Panc1 (cell line): ENCODE results near the gene IZUMO1. TPM values are rescaled to one million over a fixed set of nuclear protein-coding genes. Genes with fewer than 3 reads are reported as not detected.
"Not testable (repeated sequence)": the region's sequence is repeated elsewhere in the genome, so short reads cannot be mapped to it uniquely, and the experiment has no call there.

Experiments
- ATAC-seq: fragments of 200-7000 bp; cut with Tn5 transposase; 2 replicates; pipeline ENCODE4 v1.9.1; 2020; ENCODE audit warnings: mild to moderate bottlenecking, moderate library complexity
- BruUV-seq: library from RNA; stranded (reverse); fragments of 400-500 nt; replicated peaks from 2 replicates; lab custom pipeline; 2021; lab: Mats Ljungman, UMichigan
- CTCF ChIA-PET: fragments of 300-600 bp; sonication (Branson Sonifier 250); formaldehyde crosslinking; loops from one replicate; lab custom pipeline; 2022; ENCODE audit warnings: antibody characterized with exemption; lab: Charles Lee
- POLR2A ChIA-PET: fragments of 300-600 bp; sonication (Branson Sonifier 250); formaldehyde crosslinking; loops from one replicate; lab custom pipeline; 2022; ENCODE audit warnings: antibody characterized with exemption; lab: Charles Lee
- DNase-seq: peaks from one replicate; pipeline ENCODE4 v3.0.0-alpha.2; 2010; ENCODE audit warnings: low read depth, low spot score
- H3K27ac ChIP-seq: 2 replicates; pipeline ENCODE4 v1.5.1; 2011; ENCODE audit warnings: mild to moderate bottlenecking, low read length, inconsistent platforms
- H3K27me3 ChIP-seq: fragments of 200-500 bp; sonication (Bioruptor generic); 2 replicates; pipeline ENCODE4 v1.6.0; 2014; ENCODE audit warnings: low read length, inconsistent platforms; ENCODE audit not compliant: control insufficient read depth, insufficient read depth
- H3K36me3 ChIP-seq: fragments of 200-500 bp; sonication (Bioruptor generic); 2 replicates; pipeline ENCODE4 v1.5.1; 2014; ENCODE audit warnings: inconsistent platforms, mild to moderate bottlenecking, low read length, moderate library complexity; ENCODE audit not compliant: control insufficient read depth, insufficient read depth
- H3K4me1 ChIP-seq: 2 replicates; pipeline ENCODE4 v1.5.1; 2011; ENCODE audit warnings: inconsistent platforms, mild to moderate bottlenecking, low read length, moderate library complexity; ENCODE audit not compliant: control insufficient read depth, insufficient read depth
- H3K4me3 ChIP-seq, 2 experiments: 2 replicates each; pipeline ENCODE4 v1.5.1; 2011 to 2012; ENCODE audit warnings: low read depth in 2 of 2, low read length in 2 of 2, mild to moderate bottlenecking in 2 of 2, inconsistent platforms in 1 of 2, moderate library complexity in 1 of 2
- H3K9me3 ChIP-seq: fragments of 200-500 bp; sonication (Bioruptor generic); 2 replicates; pipeline ENCODE4 v1.5.1; 2014; ENCODE audit warnings: low read depth, mild to moderate bottlenecking, inconsistent platforms, low read length, moderate library complexity; ENCODE audit not compliant: control insufficient read depth, insufficient read depth
- POLR2AphosphoS5 ChIP-seq: IDR thresholded peaks from 2 replicates; pipeline ENCODE4 v1.6.1; 2012; ENCODE audit warnings: mild to moderate bottlenecking, low read depth, low read length, moderate library complexity
- SIN3A ChIP-seq: IDR thresholded peaks from 2 replicates; pipeline ENCODE4 v1.6.1; 2012; ENCODE audit warnings: low read depth, mild to moderate bottlenecking, low read length, moderate library complexity, borderline replicate concordance; ENCODE audit not compliant: insufficient read depth
- TCF7L2 ChIP-seq: IDR thresholded peaks from 2 replicates; pipeline ENCODE4 v1.6.1; 2011; ENCODE audit warnings: mild to moderate bottlenecking, low read depth, low read length, inconsistent platforms
- in situ Hi-C: cut with HindIII; loops from 2 replicates; pipeline ENCODE4 v1.10.0; 2016; ENCODE audit warnings: low sequenced_read_pairs, low pct_unique_long_range_greater_than_20kb
- intact Hi-C: fragments of 100-400 bp; cut with micrococcal nuclease; formaldehyde crosslinking; loops from one replicate; pipeline ENCODE4 v1.10.0; 2022; ENCODE audit not compliant: unreplicated experiment
- total RNA-seq: library from RNA; stranded (reverse); gene quantifications from one replicate; pipeline ENCODE4 v1.2.1, GENCODE V29; 2021; ENCODE audit not compliant: unreplicated experiment
- TF ChIP-seq, protein P1 (sequence below), 2 experiments: IDR thresholded peaks; 2 replicates each; pipeline ENCODE4 v1.6.1; 2011 to 2012; ENCODE audit warnings: low read depth in 2 of 2, control low read depth in 1 of 2, low read length in 1 of 2, mild to moderate bottlenecking in 1 of 2, moderate library complexity in 1 of 2; ENCODE audit not compliant: insufficient read depth in 1 of 2
- TF ChIP-seq, protein P2 (sequence below): fragments of 450-650 bp; IDR thresholded peaks from 2 replicates; pipeline ENCODE4 v1.5.1; 2017; ENCODE audit warnings: mild to moderate bottlenecking

The IZUMO1 gene
- total RNA-seq, 1 experiment from 2014 or later, result not detected

DNA sequence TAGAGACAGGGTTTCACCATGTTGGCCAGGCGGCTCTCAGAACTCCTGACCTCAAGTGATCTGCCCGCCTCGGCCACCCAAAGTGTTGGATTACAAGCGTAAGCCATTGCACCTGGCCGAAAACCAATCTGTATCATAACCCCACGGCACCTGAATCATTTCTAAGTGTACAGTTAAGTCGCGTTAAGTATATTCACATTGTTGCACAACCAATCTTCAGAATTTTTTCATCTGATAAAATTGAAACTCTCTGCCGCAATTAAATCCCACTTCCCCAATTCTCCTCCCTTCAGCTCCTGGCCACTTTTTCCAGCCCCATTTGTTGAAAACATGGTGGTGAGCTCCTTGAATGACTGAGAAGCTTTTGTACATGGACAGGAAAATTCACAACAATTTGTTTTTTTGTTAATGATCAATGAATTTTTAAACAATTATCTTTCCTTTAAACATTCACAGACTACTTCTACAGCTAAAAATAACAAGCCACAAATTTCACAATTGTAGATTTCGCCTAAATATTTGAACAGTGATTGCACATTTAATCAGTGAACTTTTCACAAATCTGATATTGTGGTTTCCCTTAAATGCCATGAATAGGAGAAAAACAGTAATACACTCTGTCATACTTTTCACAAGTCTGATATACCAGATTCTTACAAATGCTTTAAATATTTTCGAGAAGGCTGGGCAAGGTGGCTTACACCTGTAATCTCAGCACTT is 22.4 kb upstream of the IZUMO1 start:
- POLR2A ChIA-PET, result no interaction called here
- no peaks in the 10 kb centered on the region for H3K27me3 ChIP-seq
- no peaks in the 10 kb centered on the region for H3K4me1 ChIP-seq
- H3K27ac ChIP-seq, result no peak overlapping the region
- intact Hi-C loops, result no loop called here
- TF ChIP-seq POLR2AphosphoS5 (no peak), TCF7L2 (no peak), SIN3A (no peak)
- TF ChIP-seq, protein P1, sequence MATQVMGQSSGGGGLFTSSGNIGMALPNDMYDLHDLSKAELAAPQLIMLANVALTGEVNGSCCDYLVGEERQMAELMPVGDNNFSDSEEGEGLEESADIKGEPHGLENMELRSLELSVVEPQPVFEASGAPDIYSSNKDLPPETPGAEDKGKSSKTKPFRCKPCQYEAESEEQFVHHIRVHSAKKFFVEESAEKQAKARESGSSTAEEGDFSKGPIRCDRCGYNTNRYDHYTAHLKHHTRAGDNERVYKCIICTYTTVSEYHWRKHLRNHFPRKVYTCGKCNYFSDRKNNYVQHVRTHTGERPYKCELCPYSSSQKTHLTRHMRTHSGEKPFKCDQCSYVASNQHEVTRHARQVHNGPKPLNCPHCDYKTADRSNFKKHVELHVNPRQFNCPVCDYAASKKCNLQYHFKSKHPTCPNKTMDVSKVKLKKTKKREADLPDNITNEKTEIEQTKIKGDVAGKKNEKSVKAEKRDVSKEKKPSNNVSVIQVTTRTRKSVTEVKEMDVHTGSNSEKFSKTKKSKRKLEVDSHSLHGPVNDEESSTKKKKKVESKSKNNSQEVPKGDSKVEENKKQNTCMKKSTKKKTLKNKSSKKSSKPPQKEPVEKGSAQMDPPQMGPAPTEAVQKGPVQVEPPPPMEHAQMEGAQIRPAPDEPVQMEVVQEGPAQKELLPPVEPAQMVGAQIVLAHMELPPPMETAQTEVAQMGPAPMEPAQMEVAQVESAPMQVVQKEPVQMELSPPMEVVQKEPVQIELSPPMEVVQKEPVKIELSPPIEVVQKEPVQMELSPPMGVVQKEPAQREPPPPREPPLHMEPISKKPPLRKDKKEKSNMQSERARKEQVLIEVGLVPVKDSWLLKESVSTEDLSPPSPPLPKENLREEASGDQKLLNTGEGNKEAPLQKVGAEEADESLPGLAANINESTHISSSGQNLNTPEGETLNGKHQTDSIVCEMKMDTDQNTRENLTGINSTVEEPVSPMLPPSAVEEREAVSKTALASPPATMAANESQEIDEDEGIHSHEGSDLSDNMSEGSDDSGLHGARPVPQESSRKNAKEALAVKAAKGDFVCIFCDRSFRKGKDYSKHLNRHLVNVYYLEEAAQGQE (IDR thresholded peaks at IDR 0.05; ENCODE audit: insufficient read depth in 1 of 2, low read depth in 2 of 2, low read length in 1 of 2), result no peak
- TF ChIP-seq, protein P2, sequence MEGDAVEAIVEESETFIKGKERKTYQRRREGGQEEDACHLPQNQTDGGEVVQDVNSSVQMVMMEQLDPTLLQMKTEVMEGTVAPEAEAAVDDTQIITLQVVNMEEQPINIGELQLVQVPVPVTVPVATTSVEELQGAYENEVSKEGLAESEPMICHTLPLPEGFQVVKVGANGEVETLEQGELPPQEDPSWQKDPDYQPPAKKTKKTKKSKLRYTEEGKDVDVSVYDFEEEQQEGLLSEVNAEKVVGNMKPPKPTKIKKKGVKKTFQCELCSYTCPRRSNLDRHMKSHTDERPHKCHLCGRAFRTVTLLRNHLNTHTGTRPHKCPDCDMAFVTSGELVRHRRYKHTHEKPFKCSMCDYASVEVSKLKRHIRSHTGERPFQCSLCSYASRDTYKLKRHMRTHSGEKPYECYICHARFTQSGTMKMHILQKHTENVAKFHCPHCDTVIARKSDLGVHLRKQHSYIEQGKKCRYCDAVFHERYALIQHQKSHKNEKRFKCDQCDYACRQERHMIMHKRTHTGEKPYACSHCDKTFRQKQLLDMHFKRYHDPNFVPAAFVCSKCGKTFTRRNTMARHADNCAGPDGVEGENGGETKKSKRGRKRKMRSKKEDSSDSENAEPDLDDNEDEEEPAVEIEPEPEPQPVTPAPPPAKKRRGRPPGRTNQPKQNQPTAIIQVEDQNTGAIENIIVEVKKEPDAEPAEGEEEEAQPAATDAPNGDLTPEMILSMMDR, result no peak
- no peak overlapping the region for H3K4me3 ChIP-seq
- ATAC-seq (no peak), DNase-seq (no peak)
- no peaks in the 10 kb centered on the region for H3K36me3 ChIP-seq
- H3K9me3 ChIP-seq, result no peaks in the 10 kb centered on the region
- no TSS peak for BruUV-seq
- in situ Hi-C loops, result no loop called here
- CTCF ChIA-PET, result no interaction called here

DNA sequence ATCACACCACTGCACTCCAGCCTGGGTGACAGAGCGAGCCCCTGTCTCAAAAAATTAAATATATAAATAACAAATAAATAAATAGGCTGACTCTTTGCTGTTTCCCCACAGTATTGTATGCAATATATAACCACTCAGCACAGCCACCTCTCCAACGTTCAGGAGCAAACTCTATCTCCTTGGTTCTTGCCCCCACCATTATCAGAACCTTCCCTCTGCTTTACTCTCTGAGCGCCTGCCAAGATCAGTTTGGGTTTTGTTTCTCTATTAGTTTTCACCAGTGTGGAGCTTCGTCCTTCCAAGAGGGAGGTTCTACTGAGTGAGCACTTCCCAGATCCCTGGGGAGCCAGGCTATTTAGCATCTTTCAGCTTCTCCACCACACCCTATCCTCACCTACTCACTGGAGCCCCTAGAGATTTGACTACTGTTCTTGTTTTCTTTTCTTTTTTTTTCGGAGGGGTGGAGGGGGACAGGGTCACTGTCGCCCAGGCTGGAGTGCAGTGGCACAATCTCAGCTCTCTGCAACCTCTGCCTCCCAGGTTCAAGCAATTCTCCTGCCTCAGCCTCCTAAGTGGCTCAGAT is 21.6 kb upstream of the IZUMO1 start:
- H3K27me3 ChIP-seq, H3K4me1 ChIP-seq, BruUV-seq, CTCF ChIA-PET, in situ Hi-C loops, H3K4me3 ChIP-seq, DNase-seq, ATAC-seq, H3K9me3 ChIP-seq, H3K36me3 ChIP-seq, H3K27ac ChIP-seq, intact Hi-C loops, POLR2A ChIA-PET: not testable (repeated sequence)

DNA sequence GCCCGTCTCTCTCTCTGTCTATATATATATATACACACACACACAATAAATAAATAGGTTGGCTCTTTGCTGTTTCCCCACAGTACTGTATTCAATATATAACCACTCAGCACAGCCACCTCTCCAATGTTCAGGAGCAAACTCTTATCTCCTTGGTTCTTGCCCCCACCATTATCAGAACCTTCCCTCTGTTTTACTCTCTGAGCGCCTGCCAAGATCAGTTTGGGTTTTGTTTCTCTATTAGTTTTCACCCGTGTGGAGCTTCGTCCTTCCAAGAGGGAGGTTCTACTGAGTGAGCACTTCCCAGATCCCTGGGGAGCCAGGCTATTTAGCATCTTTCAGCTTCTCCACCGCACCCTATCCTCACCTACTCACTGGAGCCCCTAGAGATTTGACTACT is 19.1 kb upstream of the IZUMO1 start:
- CTCF ChIA-PET, ATAC-seq, H3K4me3 ChIP-seq, BruUV-seq, POLR2A ChIA-PET, in situ Hi-C loops, H3K27me3 ChIP-seq, H3K9me3 ChIP-seq, DNase-seq, H3K4me1 ChIP-seq, H3K27ac ChIP-seq, intact Hi-C loops, H3K36me3 ChIP-seq: not testable (repeated sequence)
